Upper lobe of left lung (tissue), 6 donors: Measurements from ENCODE around the gene EWSR1. TPM values are rescaled to one million over a fixed set of nuclear protein-coding genes. Genes with fewer than 3 reads are reported as not detected.

ENCODE experiments used
- ATAC-seq, 2 donors: fragments of 200-7000 bp; cut with Tn5 transposase; one replicate each; pipeline ENCODE4 v1.9.1; 2022; ENCODE audit warnings: mild to moderate bottlenecking in 2 of 2, moderate library complexity in 2 of 2; ENCODE audit not compliant: low FRiP score in 2 of 2
- DNase-seq, 2 donors: peaks; one replicate each; pipeline ENCODE4 v3.0.0-alpha.2; 2019 to 2020
- H3K27ac ChIP-seq, 4 donors: fragments of 200-600 bp; sonication (generic); one replicate each; pipeline ENCODE4 v1.5.1; 2016 to 2019
- H3K27me3 ChIP-seq, 4 donors: fragments of 200-600 bp; sonication (generic); one replicate each; pipeline ENCODE4 v1.5.1; 2017 to 2019
- H3K36me3 ChIP-seq, 4 donors: fragments of 200-600 bp; sonication (generic); one replicate each; pipeline ENCODE4 v1.5.1; 2016 to 2019
- H3K4me1 ChIP-seq, 4 donors: fragments of 200-600 bp; sonication (generic); one replicate each; pipeline ENCODE4 v1.5.1; 2018 to 2019
- H3K4me3 ChIP-seq, 4 donors: fragments of 200-600 bp; sonication (generic); one replicate each; pipeline ENCODE4 v1.5.1; 2017 to 2019; ENCODE audit warnings: mild to moderate bottlenecking in 2 of 4, moderate library complexity in 1 of 4
- H3K9me3 ChIP-seq, 4 donors: fragments of 200-600 bp; sonication (generic); one replicate each; pipeline ENCODE4 v1.5.1; 2018 to 2019
- CTCF ChIP-seq, 6 experiments: fragments of 450-650 bp in 4 of 6; fragments of 200-600 bp in 2 of 6; sonication (generic) in 2 of 6; IDR thresholded peaks; one replicate each; pipeline ENCODE4 v1.5.1; 2016 to 2019; ENCODE audit warnings: antibody characterized with exemption in 6 of 6
- EP300 ChIP-seq, 4 donors: sonication (generic); formaldehyde crosslinking; IDR thresholded peaks; one replicate each; pipeline ENCODE4 v1.5.1; 2017; ENCODE audit warnings: antibody characterized with exemption in 4 of 4, control low read depth in 2 of 4
- POLR2A ChIP-seq, 4 donors: fragments of 450-650 bp; IDR thresholded peaks; one replicate each; pipeline ENCODE4 v1.5.1; 2016 to 2017; ENCODE audit warnings: antibody characterized with exemption in 4 of 4, mild to moderate bottlenecking in 2 of 4
- POLR2AphosphoS5 ChIP-seq, 2 donors: sonication (generic); formaldehyde crosslinking; IDR thresholded peaks; one replicate each; pipeline ENCODE4 v1.5.1; 2017; ENCODE audit warnings: antibody characterized with exemption in 2 of 2
- whole genome bisulfite sequencing, 2 donors: methylation state at CpG; one replicate each; pipeline ENCODE4 v1.1.5; 2017 to 2018; 5-methylcytosine and 5-hydroxymethylcytosine counted together
- total RNA-seq, 6 donors: library from RNA; depleted of rRNA in 4 of 6; stranded (reverse); fragments of >200 nt in 4 of 6; gene quantifications; one replicate each; pipeline versions ENCODE4 v1.1.0 to v1.2.1, GENCODE V29; 2016 to 2021
- donor health status: DM: no; HTN: no; CAD: no; lungs with moderate emphysema.
- donor health status: DM: no; HTN: yes; CAD: no; lungs with severe emphysema.

Gene EWSR1
- total RNA-seq, 6 donors from 2014 or later: 156 to 293 (median 183) TPM

GRCh38 chr22:29311464-29312217 is 43.6 kb downstream of the EWSR1 start:
- Histone ChIP-seq H3K4me1 (peaks cover 73 to 85% (median 78%) of the 10 kb centered on the region in 4 donors), H3K27me3 (peaks cover 0 to 28% (median 19%) of the 10 kb centered on the region in 4 donors), H3K27ac (peak overlapping the region; percentile 65 to 90 (median 72)), H3K36me3 (no peaks in the 10 kb centered on the region), H3K4me3 (peak overlapping the region in 1 of 4 donors; percentile 26), H3K9me3 (no peaks in the 10 kb centered on the region)
- ATAC-seq: peak in 1 of 2 donors; percentile 0
- peak in 1 of 2 donors; percentile 90 for DNase-seq
- no peak for TF ChIP-seq CTCF (IDR thresholded peaks at IDR 0.05)
- no peak for TF ChIP-seq POLR2AphosphoS5 (IDR thresholded peaks at IDR 0.05)
- TF ChIP-seq EP300 (IDR thresholded peaks at IDR 0.05): no peak
- TF ChIP-seq POLR2A (IDR thresholded peaks at IDR 0.05): no peak
- WGBS, 2 donors: 79 to 86% methylated on average over 19 to 30 of the region's 50 CpGs

- Histone ChIP-seq H3K9me3 (no peaks in the 10 kb centered on the region), H3K36me3 (no peaks in the 10 kb centered on the region), H3K27ac (peak overlapping the region in 2 of 4 donors; percentile 73 to 90), H3K4me3 (no peak overlapping the region), H3K4me1 (peaks cover 73 to 81% (median 74%) of the 10 kb centered on the region in 4 donors), H3K27me3 (peaks cover 0 to 28% (median 19%) of the 10 kb centered on the region in 4 donors)
- ATAC-seq (no peak), DNase-seq (no peak)
- TF ChIP-seq POLR2A (IDR thresholded peaks at IDR 0.05) (no peak), POLR2AphosphoS5 (IDR thresholded peaks at IDR 0.05) (no peak), CTCF (IDR thresholded peaks at IDR 0.05) (no peak), EP300 (IDR thresholded peaks at IDR 0.05) (no peak)
- 91 to 96% methylated on average over 16 to 25 of the region's 25 CpGs for WGBS, 2 donors
Observed at GRCh38 chr22:29312218-29313125, 44.4 kb downstream of the EWSR1 start.

GRCh38 chr22:29313126-29313575 is 45.1 kb downstream of the EWSR1 start:
- WGBS, 2 donors: 47% methylated on average over 14 to 18 of the region's 44 CpGs
- Histone ChIP-seq H3K9me3 (no peaks in the 10 kb centered on the region), H3K36me3 (no peaks in the 10 kb centered on the region), H3K27me3 (peaks cover 0 to 28% (median 19%) of the 10 kb centered on the region in 4 donors), H3K27ac (no peak overlapping the region), H3K4me1 (peaks cover 66 to 74% (median 68%) of the 10 kb centered on the region in 4 donors), H3K4me3 (no peak overlapping the region)
- DNase-seq: peak in 1 of 2 donors; percentile 88
- peak in 1 of 2 donors; percentile 15 for ATAC-seq
- no peak for TF ChIP-seq POLR2AphosphoS5 (IDR thresholded peaks at IDR 0.05)
- peak; percentile 52 to 94 (median 78) for TF ChIP-seq CTCF (IDR thresholded peaks at IDR 0.05)

DNA sequence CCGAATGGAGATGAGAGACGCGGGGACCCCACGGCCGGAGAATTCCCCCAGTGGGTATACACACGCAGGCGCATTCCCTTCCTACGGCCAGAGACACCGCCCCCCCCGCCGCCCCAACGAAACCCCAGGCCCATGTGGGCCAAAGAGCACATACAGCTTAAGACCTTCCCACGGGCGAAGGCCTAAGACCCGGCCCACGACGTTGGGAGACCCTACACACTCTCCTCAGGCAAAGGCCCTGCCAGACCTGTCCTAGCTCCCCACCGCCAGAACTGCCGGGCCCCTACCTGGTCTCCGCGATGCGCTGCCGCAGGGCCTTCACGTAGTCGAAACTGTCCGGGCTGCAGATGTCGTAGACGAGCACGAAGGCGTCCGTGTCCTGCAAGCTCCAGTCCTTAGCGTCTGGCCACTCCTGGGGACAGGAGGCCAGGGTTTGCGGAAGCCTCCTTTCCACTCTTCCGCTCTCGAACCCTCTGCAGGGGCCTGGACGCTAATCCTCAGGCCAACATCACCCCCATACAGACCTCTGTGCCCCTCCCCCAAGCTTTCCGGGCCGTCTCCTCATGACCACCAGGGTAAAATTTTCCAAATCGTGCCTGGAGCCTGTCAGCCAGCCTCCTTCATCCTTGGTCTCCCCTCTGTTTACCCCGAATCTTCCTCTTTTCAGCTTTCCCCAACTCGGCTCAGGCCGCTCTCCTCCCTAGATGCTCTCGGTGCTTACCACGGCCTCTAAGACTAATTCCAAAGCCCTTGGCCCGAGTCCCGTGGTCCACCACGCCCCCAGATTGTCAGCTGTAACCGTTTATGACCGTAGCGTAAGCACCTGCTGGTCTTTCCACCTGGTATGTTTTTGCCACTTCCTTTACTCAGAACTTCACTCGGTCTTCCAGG is 45.8 kb downstream of the EWSR1 start:
- WGBS, 2 donors: 20 to 31% methylated on average over 26 to 43 of the region's 51 CpGs
- no peak for DNase-seq
- H3K4me3 ChIP-seq: peak overlapping the region in 1 of 4 donors; percentile 51

More for the DNA sequence above, 45.8 kb downstream of the EWSR1 start:
- Histone ChIP-seq H3K4me1 (peaks cover 60 to 67% (median 61%) of the 10 kb centered on the region in 4 donors), H3K27ac (no peak overlapping the region), H3K9me3 (no peaks in the 10 kb centered on the region), H3K36me3 (no peaks in the 10 kb centered on the region), H3K27me3 (peaks cover 0 to 28% (median 19%) of the 10 kb centered on the region in 4 donors)
- ATAC-seq: no peak
- TF ChIP-seq EP300 (IDR thresholded peaks at IDR 0.05) (no peak), CTCF (IDR thresholded peaks at IDR 0.05) (no peak), POLR2A (IDR thresholded peaks at IDR 0.05) (no peak), POLR2AphosphoS5 (IDR thresholded peaks at IDR 0.05) (no peak)
